ENCODE results near the gene CERCAM.

DNA sequence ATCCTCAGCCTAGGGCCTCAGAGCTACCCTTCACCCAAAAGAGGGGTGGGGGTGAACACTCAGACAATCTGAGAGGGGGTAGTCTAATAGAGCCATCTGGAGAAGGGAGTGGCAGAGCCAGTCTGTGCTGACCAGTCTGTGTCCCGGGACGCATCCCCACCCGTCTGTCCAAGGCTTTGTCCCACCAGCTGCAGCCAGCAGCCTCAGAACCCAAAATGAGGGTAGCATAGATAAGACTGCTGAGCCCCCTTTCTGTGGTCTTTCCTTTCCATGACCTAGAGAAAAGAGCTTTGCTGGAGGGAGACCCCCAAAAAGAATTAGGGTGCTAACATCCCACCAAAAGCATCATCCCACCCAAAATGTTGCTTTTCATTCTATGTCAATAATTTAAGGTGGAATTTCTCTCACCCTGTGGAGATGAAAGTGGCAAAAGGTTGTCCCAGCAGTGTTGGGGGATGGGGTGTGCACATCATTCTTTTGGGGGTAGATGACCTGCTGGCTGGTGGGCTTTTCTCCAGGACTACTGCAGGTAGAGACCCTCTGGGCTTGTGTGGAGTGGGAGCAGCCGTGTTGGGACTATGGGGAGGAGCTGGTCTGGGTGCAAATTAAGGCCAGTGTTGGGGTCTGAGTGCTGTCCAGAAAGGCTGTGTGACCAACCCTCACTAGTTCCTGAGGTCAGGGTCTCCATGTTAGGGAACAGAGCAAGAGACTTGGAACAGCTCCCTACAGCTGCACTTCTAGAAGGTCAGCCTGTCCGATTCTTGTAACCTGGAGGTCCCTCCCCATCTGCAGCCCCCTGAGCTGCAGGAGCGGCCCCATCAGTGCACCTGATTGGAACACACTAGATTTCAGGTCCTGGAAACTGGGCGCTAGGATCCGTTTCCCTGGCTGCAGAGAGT lies 29.6 kb upstream of the CERCAM start:
- TF ChIP-seq, protein P1, sequence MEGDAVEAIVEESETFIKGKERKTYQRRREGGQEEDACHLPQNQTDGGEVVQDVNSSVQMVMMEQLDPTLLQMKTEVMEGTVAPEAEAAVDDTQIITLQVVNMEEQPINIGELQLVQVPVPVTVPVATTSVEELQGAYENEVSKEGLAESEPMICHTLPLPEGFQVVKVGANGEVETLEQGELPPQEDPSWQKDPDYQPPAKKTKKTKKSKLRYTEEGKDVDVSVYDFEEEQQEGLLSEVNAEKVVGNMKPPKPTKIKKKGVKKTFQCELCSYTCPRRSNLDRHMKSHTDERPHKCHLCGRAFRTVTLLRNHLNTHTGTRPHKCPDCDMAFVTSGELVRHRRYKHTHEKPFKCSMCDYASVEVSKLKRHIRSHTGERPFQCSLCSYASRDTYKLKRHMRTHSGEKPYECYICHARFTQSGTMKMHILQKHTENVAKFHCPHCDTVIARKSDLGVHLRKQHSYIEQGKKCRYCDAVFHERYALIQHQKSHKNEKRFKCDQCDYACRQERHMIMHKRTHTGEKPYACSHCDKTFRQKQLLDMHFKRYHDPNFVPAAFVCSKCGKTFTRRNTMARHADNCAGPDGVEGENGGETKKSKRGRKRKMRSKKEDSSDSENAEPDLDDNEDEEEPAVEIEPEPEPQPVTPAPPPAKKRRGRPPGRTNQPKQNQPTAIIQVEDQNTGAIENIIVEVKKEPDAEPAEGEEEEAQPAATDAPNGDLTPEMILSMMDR (IDR thresholded peaks at IDR 0.05) = no peak
- no peak for TF ChIP-seq POLR2A (IDR thresholded peaks at IDR 0.05)
- no peak for TF ChIP-seq EP300 (IDR thresholded peaks at IDR 0.05)

Measured in suprapubic skin (tissue), 3 donors.